GM19025 (cell line): ENCODE data around the gene PRRT3.
A peak's percentile ranks its signal among the peaks of the same experiment; 100 is the strongest.
"Not testable (repeated sequence)": the region's sequence is repeated elsewhere in the genome, so short reads cannot be mapped to it uniquely, and the experiment has no call there.

Experiments used
- ATAC-seq: cut with Tn5 transposase; IDR thresholded peaks from one replicate; pipeline ENCODE4 v1.9.1; 2021; ENCODE audit warnings: mild to moderate bottlenecking, low read depth, moderate library complexity; ENCODE audit not compliant: unreplicated experiment

Gene PRRT3

GRCh38 chr3:9948586-9948985 lies 3.6 kb downstream of the PRRT3 start:
- ATAC-seq = no peak

- ATAC-seq = no peak
Measured at GRCh38 chr3:9947025-9947995, 4.9 kb downstream of the PRRT3 start.

- ATAC-seq = peak; percentile 56
Measured at GRCh38 chr3:9946112-9947024, 5.8 kb downstream of the PRRT3 start.

- ATAC-seq = no peak
Measured at GRCh38 chr3:9945358-9945757, 6.8 kb downstream of the PRRT3 start.

GRCh38 chr3:9944271-9944670 lies 7.9 kb downstream of the PRRT3 start:
- ATAC-seq = no peak

- no peak for ATAC-seq
Measured at GRCh38 chr3:9942934-9943690, 9.1 kb downstream of the PRRT3 start.

GRCh38 chr3:9942164-9942563 lies 10.0 kb downstream of the PRRT3 start:
- ATAC-seq = no peak

GRCh38 chr3:9940746-9941145 lies 11.5 kb downstream of the PRRT3 start:
- no peak for ATAC-seq

GRCh38 chr3:9939906-9940305 lies 12.3 kb downstream of the PRRT3 start:
- not testable (repeated sequence) for ATAC-seq

- ATAC-seq = no peak
Measured at GRCh38 chr3:9938966-9939365, 13.2 kb downstream of the PRRT3 start.

- no peak for ATAC-seq
Measured at GRCh38 chr3:9937486-9938238, 14.5 kb downstream of the PRRT3 start.

- no peak for ATAC-seq
Measured at GRCh38 chr3:9935966-9936510, 16.2 kb downstream of the PRRT3 start.

- no peak for ATAC-seq
Measured at GRCh38 chr3:9934993-9935392, 17.2 kb downstream of the PRRT3 start.

- ATAC-seq = no peak
Measured at GRCh38 chr3:9934235-9934621, 18.0 kb downstream of the PRRT3 start.

GRCh38 chr3:9933561-9934234 lies 18.5 kb downstream of the PRRT3 start, which contains the start of gene CRELD1:
Gene CRELD1, plus strand, starts transcription at chr3:9933834. Its CDS starts 605 bp downstream, at chr3:9934439.
- ATAC-seq = peak; percentile 90

GRCh38 chr3:9932843-9933560 lies 19.2 kb downstream of the PRRT3 start:
- peak; percentile 53 for ATAC-seq

- ATAC-seq = no peak
Measured at GRCh38 chr3:9932535-9932842, 19.7 kb downstream of the PRRT3 start.

GRCh38 chr3:9930804-9931418 lies 21.3 kb downstream of the PRRT3 start:
- ATAC-seq = no peak
